PFSK-1 (cell line): ENCODE data around the gene RAB11A.

ENCODE experiments used
- FOXP2 ChIP-seq: optimal IDR thresholded peaks from 2 replicates; pipeline ENCODE3; 2011; ENCODE audit warnings: borderline replicate concordance, control low read depth, inconsistent platforms; ENCODE audit not compliant: insufficient read depth; ENCODE audit errors: extremely low read length, extremely low read depth
- POLR2AphosphoS5 ChIP-seq: IDR thresholded peaks from 2 replicates; pipeline ENCODE4 v1.6.1; 2012; ENCODE audit warnings: low read depth, mild to moderate bottlenecking, control low read depth, low read length, moderate library complexity
- SIN3A ChIP-seq: IDR thresholded peaks from 2 replicates; pipeline ENCODE4 v1.6.1; 2012; ENCODE audit warnings: mild to moderate bottlenecking, low read length, moderate library complexity, borderline replicate concordance; ENCODE audit not compliant: insufficient read depth
- TAF1 ChIP-seq: IDR thresholded peaks from 2 replicates; pipeline ENCODE4 v1.6.1; 2012; ENCODE audit warnings: low read length, control low read depth, borderline replicate concordance; ENCODE audit not compliant: insufficient read depth
- TF ChIP-seq, protein P1 (sequence below), 2 experiments: IDR thresholded peaks; 2 replicates each; pipeline versions ENCODE4 v1.6.1 to v1.8.0; 2011 to 2012; ENCODE audit warnings: low read depth in 2 of 2, low read length in 2 of 2, control low read depth in 1 of 2, inconsistent platforms in 1 of 2, mild to moderate bottlenecking in 1 of 2, moderate library complexity in 1 of 2; ENCODE audit not compliant: insufficient read depth in 1 of 2

Gene RAB11A

DNA sequence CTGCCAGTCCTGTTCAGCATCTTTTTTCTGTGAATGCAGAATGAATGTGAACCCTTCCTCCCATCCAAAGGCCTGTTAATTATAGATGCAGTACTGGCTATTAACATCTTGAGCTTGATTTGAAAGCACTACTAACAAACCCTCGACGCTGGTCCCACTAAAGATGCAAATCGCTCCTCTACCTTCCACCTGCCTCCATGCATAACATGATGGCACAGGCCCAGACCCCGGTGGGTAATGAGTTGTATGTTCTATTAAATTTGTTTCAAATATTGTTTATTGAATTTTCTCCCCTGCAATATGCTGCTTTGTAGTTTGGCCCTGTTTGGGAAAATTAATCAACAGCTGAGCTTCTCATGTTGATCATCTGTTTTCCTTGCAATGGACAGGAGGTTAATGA, 69.3 kb downstream of the RAB11A start:
- TF ChIP-seq POLR2AphosphoS5 (no peak), SIN3A (no peak), TAF1 (no peak), FOXP2 (no peak)
- TF ChIP-seq, protein P1, sequence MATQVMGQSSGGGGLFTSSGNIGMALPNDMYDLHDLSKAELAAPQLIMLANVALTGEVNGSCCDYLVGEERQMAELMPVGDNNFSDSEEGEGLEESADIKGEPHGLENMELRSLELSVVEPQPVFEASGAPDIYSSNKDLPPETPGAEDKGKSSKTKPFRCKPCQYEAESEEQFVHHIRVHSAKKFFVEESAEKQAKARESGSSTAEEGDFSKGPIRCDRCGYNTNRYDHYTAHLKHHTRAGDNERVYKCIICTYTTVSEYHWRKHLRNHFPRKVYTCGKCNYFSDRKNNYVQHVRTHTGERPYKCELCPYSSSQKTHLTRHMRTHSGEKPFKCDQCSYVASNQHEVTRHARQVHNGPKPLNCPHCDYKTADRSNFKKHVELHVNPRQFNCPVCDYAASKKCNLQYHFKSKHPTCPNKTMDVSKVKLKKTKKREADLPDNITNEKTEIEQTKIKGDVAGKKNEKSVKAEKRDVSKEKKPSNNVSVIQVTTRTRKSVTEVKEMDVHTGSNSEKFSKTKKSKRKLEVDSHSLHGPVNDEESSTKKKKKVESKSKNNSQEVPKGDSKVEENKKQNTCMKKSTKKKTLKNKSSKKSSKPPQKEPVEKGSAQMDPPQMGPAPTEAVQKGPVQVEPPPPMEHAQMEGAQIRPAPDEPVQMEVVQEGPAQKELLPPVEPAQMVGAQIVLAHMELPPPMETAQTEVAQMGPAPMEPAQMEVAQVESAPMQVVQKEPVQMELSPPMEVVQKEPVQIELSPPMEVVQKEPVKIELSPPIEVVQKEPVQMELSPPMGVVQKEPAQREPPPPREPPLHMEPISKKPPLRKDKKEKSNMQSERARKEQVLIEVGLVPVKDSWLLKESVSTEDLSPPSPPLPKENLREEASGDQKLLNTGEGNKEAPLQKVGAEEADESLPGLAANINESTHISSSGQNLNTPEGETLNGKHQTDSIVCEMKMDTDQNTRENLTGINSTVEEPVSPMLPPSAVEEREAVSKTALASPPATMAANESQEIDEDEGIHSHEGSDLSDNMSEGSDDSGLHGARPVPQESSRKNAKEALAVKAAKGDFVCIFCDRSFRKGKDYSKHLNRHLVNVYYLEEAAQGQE (IDR thresholded peaks at IDR 0.05; ENCODE audit: insufficient read depth in 1 of 2, low read depth in 2 of 2, low read length in 2 of 2): no peak

DNA sequence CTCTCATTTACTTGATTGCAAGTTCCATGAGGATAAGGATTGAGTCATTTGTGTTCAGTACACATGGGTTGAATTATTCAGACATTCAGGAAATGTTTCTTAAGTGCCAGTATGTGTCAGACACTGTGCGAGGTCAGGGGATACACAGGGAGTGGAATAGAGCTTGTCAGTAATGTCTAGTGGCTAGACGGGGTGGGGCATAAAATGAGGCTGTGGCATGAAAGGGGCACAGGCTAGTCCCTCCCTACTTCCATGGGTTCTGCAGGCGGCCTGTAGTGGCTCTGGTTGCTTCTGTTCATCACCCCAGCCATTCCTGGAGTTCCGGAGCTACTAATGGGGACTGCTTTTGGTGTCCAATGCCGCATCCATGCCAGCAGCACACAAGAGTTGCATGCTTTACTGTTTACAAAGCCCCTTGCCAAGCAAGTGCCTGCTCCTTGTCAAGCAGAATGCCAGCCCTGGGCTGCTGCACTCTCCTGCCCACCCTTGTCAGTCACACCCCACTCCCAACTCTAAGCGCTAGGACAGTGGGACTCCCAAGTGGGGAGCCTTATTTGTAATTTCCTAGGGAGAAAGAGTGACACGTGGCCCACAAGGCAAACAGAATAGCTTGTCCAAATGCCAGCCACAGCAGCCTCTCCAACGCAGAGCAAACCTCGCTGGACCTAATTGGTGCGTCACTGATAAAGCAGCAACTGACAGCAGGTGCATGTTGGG, 70.8 kb downstream of the RAB11A start:
- TF ChIP-seq, protein P1 (IDR thresholded peaks at IDR 0.05; ENCODE audit: insufficient read depth in 1 of 2, low read depth in 2 of 2, low read length in 2 of 2): no peak
- TF ChIP-seq SIN3A: no peak
- TF ChIP-seq FOXP2: no peak
- no peak for TF ChIP-seq TAF1
- no peak for TF ChIP-seq POLR2AphosphoS5

GRCh38 chr15:65940618-65940909, 71.3 kb downstream of the RAB11A start:
- TF ChIP-seq POLR2AphosphoS5: no peak
- no peak for TF ChIP-seq TAF1
- TF ChIP-seq, protein P1 (IDR thresholded peaks at IDR 0.05; ENCODE audit: insufficient read depth in 1 of 2, low read depth in 2 of 2, low read length in 2 of 2): no peak
- no peak for TF ChIP-seq FOXP2
- no peak for TF ChIP-seq SIN3A
